Measurements from ENCODE around the gene EEF2.

EEF2 gene

GRCh38 chr19:3982701-3983541 lies 2.3 kb downstream of the EEF2 start:
- H3K4me3 Mint-ChIP-seq, result peak overlapping the region; percentile 99
- DNase-seq, result no peak
- H3K4me1 Mint-ChIP-seq, result peaks cover 42% of the 10 kb centered on the region
- H3K27me3 Mint-ChIP-seq (ENCODE audit: low read depth, poor library complexity), result peaks cover 24% of the 10 kb centered on the region
- peaks cover 50% of the 10 kb centered on the region for H3K36me3 Mint-ChIP-seq (ENCODE audit: low read depth)
- H3K27ac Mint-ChIP-seq, result peak overlapping the region; percentile 95
- H3K9me3 Mint-ChIP-seq, result no peaks in the 10 kb centered on the region
- TF ChIP-seq CTCF (IDR thresholded peaks at IDR 0.05), result no peak

GRCh38 chr19:3981736-3982681 lies 3.3 kb downstream of the EEF2 start:
- Mint-ChIP-seq H3K4me3 (peak overlapping the region; percentile 11), H3K9me3 (no peaks in the 10 kb centered on the region), H3K4me1 (peaks cover 38% of the 10 kb centered on the region), H3K27me3 (ENCODE audit: low read depth, poor library complexity) (peaks cover 16% of the 10 kb centered on the region), H3K27ac (peak overlapping the region; percentile 95), H3K36me3 (ENCODE audit: low read depth) (peaks cover 59% of the 10 kb centered on the region)
- DNase-seq, result no peak
- no peak for TF ChIP-seq CTCF (IDR thresholded peaks at IDR 0.05)

GRCh38 chr19:3981373-3981735 lies 3.9 kb downstream of the EEF2 start:
- Mint-ChIP-seq H3K36me3 (ENCODE audit: low read depth) (peaks cover 63% of the 10 kb centered on the region), H3K9me3 (no peaks in the 10 kb centered on the region)

GRCh38 chr19:3980353-3981251 lies 4.7 kb downstream of the EEF2 start:
- Mint-ChIP-seq H3K4me1 (peaks cover 25% of the 10 kb centered on the region), H3K36me3 (ENCODE audit: low read depth) (peaks cover 70% of the 10 kb centered on the region), H3K4me3 (no peak overlapping the region), H3K27me3 (ENCODE audit: low read depth, poor library complexity) (peaks cover 2% of the 10 kb centered on the region), H3K27ac (no peak overlapping the region), H3K9me3 (no peaks in the 10 kb centered on the region)
- DNase-seq, result no peak
- TF ChIP-seq CTCF (IDR thresholded peaks at IDR 0.05), result no peak

More at GRCh38 chr19:3981373-3981735, 3.9 kb downstream of the EEF2 start:
- TF ChIP-seq CTCF (IDR thresholded peaks at IDR 0.05), result no peak
- peaks cover 32% of the 10 kb centered on the region for H3K4me1 Mint-ChIP-seq
- peaks cover 9% of the 10 kb centered on the region for H3K27me3 Mint-ChIP-seq (ENCODE audit: low read depth, poor library complexity)
- no peak overlapping the region for H3K27ac Mint-ChIP-seq
- no peak overlapping the region for H3K4me3 Mint-ChIP-seq
- DNase-seq, result no peak

- Mint-ChIP-seq H3K4me1 (peaks cover 24% of the 10 kb centered on the region), H3K27me3 (ENCODE audit: low read depth, poor library complexity) (no peaks in the 10 kb centered on the region), H3K4me3 (no peak overlapping the region), H3K36me3 (ENCODE audit: low read depth) (peaks cover 71% of the 10 kb centered on the region), H3K9me3 (no peaks in the 10 kb centered on the region), H3K27ac (no peak overlapping the region)
- no peak for TF ChIP-seq CTCF (IDR thresholded peaks at IDR 0.05)
- DNase-seq, result peak; percentile 4
These were observed 5.5 kb downstream of the EEF2 start for GRCh38 chr19:3979674-3980352.
